SKM-1 (cell line): ENCODE measurements around the gene GLA.

Experiments
- DNase-seq: peaks from one replicate; lab custom pipeline; 2025; ENCODE audit not compliant: unreplicated experiment; lab: John Stamatoyannopoulos, UW

GLA gene

DNA sequence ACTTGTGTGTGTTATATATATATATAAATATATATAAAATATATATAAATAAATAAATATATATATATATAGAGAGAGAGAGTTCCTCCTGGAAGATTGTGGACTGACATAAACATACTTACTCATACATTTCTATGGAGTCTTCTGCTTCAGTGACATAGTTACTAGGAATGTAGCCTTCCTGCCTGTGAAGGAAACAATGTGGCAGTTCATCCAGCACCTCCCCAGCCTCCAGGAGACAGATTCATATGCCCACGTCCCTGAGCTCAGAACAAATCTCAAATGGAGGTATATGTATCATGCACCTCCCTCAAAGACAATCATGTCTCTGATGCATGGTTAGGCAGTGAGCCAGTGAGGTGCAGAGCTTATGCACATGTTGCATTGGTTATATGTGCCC is 47.8 kb downstream of the GLA start:
- no peak for DNase-seq

DNA sequence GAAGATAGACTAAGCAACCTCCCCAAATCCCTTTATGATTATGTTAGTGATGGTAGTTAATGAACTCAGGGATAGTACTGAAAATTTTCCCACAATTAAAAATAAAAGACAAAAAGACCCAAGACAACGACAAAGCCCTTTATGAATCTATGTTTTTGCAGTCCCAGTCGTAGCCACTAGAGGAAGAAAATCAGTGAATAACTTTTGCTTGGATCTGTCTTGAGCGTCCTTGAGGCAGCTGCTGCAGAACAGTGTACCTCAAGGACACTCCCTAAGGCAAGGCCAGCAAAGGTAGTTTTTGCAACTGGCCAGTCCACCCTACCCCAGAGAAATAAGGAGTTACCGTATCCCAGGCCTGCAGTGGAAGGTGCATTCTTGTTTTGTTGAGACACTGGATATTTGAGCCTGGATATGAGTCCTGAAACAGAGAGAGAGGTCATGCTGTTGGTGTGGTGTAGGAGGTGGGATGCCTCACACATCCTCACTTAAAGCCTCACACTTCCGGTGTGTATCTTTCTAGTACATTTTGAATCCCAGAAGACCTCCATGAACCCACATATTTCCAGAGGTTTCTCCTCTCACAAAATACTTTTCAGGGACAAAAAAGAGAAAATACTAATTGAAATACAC is 50.4 kb downstream of the GLA start:
- no peak for DNase-seq

DNA sequence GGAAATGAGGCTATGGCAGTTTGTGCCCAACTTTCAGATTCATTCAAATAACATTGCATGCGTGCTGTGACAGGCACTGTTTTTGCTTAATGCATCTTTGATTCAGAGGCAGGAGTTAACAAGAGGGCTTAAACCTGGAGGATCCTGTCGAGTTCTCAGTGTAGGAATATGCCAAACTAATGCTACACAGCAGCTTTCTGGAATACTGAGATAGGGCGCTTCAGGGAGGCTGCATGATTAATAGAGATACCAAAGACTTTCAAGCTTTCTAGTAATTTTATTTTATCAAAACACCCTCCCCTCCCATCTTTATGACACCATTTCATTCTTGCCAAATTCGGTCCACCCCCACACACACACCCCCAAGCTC is 58.5 kb downstream of the GLA start:
- no peak for DNase-seq

DNA sequence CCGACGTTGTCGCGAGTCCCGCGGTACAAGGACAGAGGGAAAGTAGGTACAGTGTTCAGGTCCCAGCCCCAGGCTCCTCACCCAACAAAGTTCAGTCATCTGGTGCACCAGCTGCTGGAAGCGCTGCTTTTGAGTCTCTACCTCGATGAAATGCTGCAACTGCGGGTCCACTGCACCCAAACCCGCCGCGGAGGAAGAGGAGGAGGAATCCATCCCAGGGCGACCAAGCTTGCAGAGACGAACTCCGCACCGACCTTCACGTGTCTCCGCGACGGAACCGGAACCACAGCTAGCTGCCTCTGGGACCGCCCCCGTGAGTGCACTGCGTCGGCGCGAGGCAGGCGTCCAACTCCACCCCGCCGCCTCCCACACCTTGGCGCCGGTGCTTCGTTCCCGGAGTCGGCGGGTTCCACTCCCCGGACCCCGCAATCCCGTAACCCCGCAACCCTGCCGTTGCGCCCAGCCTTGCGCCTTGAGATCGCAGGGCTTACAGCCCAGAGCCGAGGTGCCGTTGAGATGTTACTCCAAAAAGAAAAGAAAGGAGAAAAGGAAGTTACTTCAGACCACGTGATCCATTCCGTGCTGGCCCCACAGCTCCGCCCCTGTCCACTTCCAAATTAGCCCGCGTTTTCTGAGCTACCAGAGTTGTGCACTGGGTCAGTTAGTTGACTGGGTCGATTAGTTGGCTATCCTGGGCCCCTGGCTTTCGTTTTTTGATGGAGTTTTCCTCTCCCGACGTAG is 59.1 kb downstream of the GLA start, which contains the start of gene TIMM8A:
TIMM8A (minus strand) TSS at position 291 of the 741 bp plus-strand sequence; CDS start at position 213, 78 bp downstream.
- DNase-seq, result peak; percentile 65

DNA sequence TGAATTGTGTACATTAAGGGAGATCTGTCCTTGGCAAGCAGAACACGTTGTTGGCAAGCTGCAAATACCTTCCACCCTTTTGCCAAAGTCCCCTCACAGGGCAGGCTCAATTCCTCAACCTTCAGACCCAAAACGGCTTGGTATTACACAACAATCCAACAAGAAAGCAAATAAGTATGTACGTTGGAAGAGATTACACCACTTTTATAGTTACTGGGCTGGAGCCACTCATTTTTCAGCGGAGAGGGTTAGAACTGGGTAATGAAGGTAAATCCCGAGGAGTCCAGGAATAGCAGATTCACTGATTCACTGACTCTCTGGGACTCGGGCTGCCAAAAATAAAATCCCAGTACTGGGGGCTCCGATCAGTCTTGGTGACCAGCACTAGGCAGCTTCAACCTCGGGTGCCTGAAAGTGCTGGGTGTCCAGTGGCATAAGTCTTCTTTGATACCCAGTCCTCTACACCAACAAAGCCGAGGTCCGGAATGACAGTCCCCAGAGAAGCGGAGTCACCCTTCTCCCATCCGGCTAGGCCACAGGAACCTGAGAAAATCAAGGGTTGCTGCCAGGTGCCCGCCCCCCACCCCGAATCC is 59.8 kb downstream of the GLA start:
- no peak for DNase-seq
